HG03025 (cell line): ENCODE results near the gene S100PBP.

Experiments used
- ATAC-seq: cut with Tn5 transposase; IDR thresholded peaks from one replicate; pipeline ENCODE4 v1.9.1; 2021; ENCODE audit warnings: mild to moderate bottlenecking, moderate library complexity; ENCODE audit not compliant: unreplicated experiment, low FRiP score

S100PBP gene

DNA sequence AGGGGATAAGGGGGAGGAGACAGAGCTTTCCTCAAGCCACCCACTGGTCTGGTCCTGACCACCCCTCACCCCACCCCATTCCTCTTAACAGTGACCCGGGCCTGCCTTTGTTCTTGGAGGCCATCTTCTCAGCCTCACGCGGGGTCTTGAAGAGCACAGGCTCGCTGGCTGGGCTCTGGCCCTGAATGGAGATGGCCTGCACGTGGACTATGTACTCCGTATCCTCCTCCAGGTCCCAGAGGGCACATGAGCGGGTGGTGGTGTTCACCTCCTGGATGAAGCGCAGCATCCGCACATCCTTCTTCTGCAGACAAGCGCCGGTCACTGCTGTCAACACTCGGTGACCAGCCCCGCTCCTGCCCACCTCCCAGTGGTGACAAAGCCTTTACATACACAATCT, 50.6 kb downstream of the S100PBP start:
- no peak for ATAC-seq

DNA sequence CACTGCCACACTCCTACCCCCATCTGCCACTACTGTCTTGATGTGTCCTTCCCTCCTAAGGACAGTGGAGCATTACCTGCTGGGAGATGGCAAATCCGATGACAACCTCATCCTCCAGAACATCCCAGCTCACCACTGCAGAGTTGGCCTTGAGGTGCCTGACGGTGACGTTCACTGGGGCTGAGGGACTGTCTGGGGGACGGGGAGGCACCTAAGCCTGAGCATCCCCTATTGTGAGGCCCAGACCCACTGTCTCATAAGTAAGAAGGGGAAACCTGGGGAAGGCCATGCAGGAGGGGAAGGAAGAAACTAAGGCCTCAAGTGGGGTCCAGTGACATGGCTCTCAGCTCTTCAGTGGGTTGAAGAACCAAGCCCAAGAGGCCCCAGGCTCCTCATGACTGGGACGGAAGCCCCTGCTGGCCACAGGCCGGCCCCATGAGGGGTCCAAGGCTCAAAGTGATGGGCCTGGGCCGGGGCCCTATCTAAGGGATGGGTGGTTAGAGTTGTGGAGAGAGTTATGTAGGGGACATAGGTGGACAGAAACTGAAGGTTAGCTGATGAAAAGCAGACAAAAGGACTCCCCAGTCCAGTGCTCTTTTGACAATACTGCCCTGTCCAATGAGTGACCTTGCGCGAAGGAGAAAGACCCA, 51.5 kb downstream of the S100PBP start:
- no peak for ATAC-seq

DNA sequence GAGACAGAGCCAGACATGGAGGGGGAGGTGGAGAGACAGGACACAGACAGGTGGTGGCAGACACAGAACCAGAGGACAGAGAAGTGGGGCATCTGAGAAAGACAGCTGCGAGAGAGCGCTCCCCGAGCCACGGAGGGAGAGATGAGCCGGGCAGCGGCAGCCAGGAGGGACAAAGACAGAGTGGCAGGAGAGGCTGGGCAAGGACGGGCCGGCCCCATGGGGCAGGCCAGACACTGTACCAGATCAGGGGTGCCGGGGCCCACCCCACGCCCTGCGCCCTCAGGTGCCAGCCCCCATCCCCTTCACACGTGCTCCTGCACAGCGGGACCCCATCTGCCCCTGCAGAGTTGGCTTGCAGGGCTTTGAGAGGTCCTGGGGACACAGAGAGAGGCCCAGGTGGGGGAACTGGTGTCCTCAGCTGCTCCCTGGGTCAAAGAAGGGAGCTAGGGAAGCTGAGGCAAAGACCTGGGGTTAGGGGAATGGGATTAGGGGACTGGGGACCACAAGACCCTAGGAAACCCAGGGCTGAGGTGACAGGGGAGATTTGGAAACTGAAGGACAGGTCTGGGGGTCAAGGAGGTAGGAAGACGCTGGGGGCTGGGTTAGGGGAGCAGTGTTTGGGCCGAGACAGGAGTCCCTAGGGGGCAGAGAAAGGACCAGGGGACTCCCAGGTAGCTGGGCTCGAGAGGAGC, 52.6 kb downstream of the S100PBP start:
- no peak for ATAC-seq

DNA sequence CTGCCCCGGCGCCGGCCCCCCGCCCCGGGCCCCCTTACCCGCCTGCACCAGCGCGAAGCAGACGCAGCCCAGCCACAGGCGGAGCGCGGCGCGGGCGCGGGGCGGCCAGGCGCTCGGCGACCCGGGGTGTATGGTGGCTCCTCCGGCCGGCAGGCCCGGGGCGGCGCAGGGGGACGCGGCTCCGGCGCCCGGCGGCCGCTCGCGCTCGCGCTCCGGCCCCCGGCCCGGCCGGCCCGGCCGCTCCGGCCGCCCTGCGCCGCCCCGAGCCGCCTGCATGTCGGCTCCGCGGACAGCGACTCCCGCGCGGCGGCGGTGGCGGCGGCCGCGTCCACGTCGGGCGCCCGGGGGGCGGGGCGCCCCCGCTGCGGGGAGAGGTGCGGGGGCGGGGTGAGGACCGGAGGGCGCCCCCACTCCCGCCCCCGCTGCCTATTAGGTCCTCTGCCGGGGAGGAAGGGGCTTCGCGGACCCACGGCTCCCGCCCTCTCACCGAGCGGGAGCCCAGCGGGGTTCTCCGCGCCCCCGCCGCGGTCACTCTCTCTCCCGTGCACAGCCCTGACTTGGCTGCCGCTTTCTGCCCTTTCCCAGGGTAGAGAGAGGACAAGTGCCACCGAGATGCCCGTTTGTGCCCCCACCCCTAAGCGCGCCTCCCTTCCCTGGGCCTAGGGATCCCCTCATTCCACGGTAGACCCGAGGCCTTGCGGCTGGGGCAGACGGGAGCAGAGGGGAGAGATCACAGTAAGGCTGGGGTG, 53.3 kb downstream of the S100PBP start, which contains the start of gene FNDC5:
Gene FNDC5 (minus strand): TSS at position 298 of the 749 bp plus-strand sequence.
- ATAC-seq = no peak

DNA sequence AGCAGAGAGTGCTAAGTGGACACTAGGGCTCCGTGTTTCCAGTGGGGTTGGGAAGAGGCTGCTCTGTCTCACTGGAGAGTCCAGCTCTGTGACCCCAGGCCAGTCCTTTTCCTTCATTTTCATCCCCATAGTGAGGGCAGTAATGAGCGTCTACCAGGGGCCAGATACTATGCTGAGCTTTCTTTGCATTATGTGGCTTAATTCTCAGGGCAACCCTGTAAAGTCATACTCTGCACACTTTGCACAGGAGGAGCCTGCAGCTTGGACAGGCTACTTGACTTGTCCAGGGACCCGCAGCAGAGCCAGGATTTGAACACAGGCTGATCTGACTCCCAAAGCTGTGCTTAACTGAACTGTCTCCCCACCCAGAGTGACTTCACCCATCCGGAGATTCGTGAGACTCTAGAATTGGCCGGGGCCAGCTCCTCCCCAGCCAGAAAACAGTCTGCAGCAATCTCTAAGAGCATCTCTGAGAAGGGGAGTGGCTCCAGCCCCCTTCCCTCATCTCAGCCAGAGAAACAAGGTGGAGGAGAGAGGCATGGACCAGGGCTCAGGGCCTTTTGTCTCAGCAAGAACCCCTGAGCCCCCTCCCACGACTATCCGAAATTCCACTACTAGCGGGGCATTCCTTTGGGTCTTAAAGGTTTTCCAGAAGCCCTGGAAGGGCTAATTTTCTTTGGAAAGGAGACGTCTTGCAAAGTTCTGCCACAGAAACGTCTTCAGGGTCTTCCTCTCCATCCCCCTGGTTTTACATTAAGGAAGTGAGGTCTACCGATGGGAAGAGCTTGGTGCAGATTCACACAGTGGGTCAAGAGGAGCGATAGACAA, 54.1 kb downstream of the S100PBP start:
- no peak for ATAC-seq

DNA sequence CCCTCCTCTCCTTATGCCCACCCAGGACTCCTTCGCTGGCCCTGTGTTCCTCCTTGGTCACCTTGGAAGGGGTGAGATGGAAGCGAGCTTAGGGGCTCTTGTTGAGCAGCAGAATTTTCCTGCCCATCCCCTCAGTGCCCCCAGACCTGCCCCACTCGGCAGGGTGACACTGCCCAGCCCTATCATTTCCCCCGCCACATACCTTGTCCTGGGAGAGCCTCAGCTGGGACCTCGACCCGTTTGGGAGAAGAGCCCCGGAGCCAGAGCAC, 54.7 kb downstream of the S100PBP start:
- ATAC-seq = no peak

DNA sequence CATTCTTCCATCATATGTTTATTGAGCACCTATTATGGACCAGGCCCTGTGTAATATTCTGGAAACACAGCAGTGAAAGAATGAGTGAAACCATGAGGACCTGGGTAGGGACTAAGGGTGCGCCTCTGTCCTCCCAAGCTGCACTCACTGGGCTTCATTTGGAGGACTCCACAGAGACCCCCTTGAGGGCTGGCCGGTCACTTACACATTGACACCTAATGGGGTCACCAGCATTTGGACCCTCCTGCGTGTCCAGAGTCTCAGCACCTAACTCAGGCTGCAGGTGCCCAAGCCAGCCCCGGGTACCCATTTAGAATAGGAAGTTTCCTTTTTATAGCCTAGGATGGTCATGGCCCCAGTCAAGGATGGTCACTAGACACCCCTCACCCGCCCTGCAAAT, 56.0 kb downstream of the S100PBP start:
- ATAC-seq = no peak

DNA sequence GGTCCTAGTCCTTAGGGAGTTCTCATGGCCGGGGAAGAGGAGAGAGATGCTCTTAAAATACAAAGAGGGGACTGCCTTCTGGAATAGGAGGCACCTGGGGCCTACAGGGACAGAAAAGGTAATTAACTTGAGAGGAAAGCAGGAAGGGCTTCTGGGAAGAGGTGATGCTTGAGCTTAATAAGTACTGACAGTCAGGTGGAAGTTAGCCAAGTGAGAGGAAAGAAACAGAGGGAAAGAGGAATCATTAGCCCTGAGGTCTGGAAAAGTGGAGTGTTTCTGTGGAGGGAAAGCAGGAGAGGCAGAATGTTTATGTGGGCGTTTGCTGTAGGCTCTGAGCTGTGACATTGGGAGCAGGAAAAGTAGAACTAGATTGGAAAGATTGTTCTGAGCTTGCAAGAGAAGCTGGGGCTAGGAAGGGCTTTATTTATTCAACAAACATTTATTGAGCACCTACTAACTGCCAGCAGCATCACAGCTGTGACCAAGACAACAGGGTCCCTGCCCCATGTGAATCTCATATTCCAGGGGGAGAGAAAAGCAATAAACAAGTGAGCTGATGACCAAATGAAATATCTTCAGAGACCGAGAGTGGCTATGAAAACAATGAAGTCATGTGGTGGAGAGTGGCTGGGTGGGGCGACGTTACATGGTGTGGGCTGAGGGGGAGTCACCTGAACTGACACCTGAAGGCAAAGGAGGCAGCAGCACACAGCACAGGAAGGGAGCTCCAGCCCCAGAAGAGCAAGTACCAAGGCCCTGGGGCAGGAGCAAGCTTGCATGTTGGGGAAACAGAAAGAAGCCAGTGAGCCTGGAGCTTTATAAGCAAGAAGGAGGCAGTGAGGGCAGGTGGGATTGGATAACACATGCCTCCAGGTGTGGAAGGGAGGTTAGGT, 57.7 kb downstream of the S100PBP start:
- ATAC-seq = no peak

DNA sequence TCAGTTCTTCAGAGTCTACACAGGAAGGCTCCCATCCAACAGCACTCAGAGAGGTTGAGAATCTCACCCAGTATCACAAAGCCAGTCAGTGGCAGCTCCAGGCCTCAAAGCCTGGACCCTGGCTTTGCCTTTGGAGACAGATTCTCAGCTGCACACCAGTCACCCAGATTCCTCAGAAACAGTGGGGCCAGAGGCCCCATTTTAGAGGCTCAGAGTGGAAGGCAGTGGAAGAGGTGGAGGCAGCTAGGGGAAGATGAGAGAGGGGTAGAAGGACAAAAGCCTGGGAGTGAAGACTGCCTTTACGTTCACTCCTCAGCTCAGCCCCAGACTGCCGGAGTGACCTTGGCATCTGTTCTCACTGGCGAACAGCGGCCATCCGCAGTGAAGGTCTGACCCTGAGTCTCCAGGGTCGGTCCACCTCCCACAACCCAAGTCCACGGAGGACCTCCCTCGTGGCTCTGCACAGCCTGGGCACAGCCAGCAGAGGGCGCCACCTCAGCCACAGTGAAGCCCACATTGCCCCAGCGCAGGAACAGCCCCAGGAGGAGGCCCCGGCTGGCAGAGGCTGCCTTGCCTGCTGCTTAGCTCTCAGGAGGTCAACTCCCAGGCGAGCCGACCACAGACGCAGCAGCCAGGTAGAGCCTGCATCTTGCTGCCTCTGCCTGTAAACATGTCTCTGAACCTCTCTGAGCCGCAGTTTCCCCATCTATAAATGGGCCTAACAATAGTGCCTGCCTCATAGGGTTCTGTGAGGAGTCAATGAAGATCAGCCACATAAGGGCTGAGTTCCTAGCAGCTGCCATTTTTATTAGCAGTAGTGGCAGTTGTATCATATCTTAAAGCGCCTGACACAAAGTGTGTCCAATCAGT, 59.1 kb downstream of the S100PBP start:
- no peak for ATAC-seq

DNA sequence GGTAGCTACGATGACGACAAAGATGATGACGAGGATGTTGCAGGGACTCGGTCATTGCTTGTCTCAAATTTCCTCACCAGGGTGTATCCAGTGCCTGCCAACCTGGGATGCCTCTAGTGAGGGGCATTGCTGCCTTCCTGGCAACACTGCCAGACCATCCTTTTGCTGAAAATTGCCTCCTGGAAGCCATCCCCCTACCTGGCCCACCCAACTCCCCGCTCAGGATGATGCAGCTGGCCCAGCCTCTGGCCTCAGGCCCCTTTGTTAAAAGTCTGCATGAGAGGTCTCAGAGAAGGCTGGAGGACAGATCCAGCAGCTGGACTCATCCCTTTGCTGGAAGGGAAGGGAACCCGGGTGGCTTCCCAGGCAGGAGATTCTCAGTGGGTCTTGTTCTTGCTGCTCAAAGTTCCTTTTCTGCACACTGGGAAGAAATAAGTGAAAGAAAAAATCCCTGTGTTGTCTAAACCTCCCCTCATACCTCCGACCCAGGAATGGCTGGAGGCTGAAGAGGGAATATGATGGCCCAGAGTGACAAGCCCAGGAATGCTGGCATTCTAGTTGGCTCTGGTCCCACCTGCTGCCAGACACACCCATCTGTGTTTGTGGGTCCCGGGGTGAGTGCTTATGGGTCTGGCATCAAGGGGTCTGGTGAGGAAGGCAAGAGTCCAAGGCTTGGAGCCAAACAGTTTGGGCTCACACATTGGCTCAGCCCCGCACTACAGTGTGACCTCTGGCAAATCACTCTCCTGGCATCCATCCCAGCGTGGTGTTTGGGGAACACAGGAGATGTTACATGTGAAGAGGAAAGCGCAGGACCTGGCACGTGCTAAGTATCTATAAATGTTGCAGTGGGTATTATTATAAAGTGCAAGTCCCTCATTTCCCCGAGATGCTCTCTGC, 60.0 kb downstream of the S100PBP start:
- ATAC-seq = no peak

DNA sequence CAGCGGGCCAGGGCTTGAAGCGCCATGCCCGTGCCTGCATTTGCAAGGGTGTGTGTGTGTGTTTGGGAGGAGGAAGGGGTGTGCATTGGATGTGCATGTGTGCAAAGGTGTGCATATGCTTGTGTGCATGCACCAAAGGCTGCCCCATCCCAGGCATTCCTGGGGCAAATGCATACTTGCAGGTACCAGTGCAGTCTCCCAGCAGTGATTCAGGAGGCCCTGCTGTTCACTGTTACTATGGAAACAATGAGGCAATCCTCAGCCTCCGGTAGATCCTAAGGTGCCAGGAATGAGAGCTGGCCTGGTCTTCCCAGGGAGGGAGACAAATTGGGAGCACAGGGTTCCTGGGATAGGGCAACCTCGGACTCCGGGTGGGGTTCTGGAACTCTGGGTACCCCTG, 60.7 kb downstream of the S100PBP start:
- ATAC-seq = no peak

DNA sequence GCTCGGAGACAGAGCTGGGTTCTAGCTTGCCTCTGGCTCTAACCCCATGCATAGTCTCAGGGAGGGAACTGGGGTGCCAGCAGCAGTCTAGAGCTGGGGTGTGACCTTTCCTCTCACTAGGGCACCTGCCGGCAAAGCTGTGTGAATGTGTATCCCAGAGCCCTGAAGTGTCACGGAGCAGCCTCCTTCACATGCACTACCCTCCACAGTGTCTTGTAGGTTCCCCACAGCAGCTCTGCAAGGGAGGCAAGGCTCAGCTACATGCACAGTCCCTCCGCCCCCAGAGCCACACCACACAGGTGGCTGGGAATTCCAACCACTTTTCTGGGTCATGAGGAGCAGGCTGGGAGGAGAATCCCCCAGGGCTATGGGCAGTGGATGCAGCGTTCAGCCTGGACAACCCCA, 61.2 kb downstream of the S100PBP start:
- no peak for ATAC-seq

DNA sequence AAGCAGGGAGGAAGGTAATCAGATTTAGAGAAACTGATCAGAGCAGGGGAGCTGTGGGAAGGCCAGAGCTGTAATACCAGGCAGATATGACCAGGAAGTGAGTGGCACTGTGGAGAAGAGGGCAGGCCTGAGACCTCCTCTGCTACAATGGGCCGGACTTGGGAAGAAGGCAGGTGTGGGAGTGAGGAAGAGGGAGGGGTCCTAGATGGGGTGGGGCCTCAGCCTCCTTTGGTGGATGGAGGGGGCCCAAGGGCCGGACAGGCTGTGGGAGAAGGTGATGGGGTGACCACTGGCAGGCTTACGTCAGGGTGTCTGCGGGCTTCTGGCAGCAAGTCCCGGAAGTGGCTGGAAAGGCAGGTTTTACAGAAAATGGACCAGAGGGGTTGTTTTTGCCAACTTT, 63.8 kb downstream of the S100PBP start:
- ATAC-seq = no peak

DNA sequence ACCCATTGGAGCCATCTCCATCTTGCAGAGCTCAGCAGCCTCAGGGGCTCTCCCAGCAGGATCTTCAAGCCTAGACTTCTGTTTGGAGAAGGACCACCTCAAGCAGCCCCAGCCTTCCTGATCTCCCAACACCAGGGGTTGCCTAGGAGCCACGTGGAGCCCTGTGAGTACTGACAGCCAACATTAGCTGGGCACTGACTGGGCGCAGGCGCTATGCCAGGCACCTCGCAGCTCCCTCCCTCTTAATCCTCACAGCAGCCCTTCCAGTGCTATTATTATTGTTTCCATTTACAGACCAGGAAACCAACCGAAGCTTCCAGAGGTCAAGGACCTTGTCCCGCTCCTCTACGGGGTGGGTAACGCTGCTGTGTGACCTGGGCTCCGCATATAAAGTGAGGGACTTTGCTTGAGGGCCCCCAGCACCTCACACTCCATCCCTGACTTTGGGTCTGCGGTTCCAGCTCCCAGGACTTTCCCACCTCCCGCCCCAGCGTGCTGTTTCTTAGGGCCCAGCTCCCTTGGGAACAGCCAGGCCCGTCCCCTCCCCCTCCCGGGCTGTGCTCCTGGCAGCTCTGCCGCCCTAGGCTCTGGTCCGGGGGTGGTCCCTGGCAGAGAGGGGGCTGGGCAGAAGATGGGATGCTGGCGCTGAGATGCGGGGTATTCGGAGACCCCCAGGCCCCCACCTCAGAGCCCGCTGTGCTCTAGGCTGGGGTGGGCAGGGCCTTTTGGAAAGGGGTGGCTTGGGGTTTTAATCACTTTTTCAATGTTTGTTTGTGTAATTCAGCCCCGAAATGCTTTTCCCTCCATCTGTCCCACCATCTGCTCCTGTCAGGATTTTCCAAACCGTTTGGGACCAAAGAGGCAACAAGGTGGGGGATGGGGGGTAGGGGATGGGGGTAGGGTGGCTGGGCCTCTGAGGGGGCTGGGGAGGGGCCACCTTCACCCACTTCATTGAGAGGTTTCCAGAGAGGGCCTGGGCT, 64.7 kb downstream of the S100PBP start:
- ATAC-seq = no peak

DNA sequence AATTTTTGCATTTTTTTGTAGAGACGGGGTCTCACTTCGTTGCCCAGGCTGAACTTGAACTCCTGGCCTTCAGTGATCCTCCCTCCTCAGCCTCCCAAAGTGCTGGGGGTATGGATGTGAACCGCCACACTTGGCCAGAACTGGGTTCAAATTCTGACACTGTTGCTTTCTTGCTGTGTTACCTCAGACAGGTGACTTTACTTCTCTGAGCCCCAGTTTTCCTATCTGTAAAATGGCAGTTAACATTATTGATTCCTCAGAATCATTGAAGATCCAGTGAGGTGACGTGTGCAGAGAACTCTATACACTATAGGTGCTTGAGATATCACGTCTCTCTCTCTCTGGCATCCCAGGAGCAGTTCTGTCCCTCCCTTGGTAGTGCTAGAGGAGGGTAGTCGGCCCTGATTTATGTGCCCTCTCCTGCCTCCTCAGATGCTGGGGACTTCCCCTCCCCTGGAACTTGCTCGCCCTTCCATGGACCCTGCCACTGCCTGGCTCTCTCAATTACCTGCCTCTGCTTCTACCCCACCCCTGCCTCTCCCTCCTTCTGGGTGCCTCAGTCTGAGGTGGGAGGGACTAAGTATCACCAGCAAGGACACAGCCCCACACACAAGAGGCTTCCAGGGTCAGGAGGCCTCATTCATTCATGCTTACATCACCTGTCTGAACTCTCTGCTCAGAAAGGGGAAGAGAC, 66.0 kb downstream of the S100PBP start:
- ATAC-seq = no peak

DNA sequence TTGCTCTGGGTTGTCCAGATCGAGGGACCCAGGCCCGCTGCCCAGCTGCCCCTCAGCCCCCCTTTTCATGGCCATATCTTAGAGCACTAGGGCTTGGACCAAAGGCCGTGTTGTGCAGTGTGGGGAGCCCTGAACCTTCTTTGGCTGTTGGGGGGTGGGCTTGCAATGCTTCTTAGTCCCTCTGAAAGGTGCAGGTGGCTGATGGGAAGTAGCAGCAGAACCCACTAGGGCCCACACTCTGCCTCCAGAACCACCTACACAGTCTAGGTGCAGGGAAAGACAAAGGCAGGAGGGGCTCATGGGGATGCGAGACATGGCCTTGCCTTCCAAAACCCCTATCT, 66.5 kb downstream of the S100PBP start:
- ATAC-seq = no peak

DNA sequence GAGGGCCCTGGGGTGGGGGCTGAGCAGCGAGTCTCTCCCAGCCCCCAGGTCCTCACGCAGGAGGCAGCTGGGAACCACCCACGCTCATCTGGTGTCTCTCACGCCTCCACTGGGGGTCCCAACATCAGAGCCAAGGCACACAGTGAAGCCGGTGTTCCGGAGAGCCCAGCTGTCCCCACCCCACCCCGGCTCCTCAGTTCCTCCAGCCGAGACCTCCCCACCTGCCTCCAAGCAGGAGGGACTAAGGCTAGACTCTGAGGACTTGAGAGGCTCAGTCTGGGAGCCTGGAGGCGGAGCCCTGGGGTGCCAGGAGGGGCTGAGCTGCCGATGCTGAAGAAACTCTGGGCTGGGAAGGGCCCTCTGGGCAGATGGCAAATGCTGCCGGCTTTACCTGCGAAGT, 67.3 kb downstream of the S100PBP start:
- no peak for ATAC-seq
